Right atrium auricular region (tissue), 2 donors: ENCODE results near the gene TBC1D10A. TPM values are rescaled to one million over a fixed set of nuclear protein-coding genes. Genes with fewer than 3 reads are reported as not detected.

Experiments used
- DNase-seq: peaks from one replicate; pipeline ENCODE4 v3.0.0-alpha.2; 2019; ENCODE audit warnings: low spot score
- H3K27ac ChIP-seq, 2 donors: fragments of 200-600 bp; sonication (generic); 1 replicate in 1 of 2; 2 replicates in 1 of 2; pipeline ENCODE4 v1.5.1; 2016 to 2019
- H3K27me3 ChIP-seq, 2 donors: fragments of 200-600 bp; sonication (generic); one replicate each; pipeline versions ENCODE4 v1.5.1 to v1.6.0; 2017 to 2019
- H3K36me3 ChIP-seq: fragments of 200-600 bp; sonication (generic); one replicate; pipeline ENCODE4 v1.5.1; 2016
- H3K4me1 ChIP-seq, 2 donors: fragments of 200-600 bp; sonication (generic); one replicate each; pipeline versions ENCODE4 v1.5.1 to v1.6.0; 2017 to 2019
- H3K4me3 ChIP-seq, 2 donors: fragments of 200-600 bp; sonication (generic); 1 replicate in 1 of 2; 2 replicates in 1 of 2; pipeline ENCODE4 v1.5.1; 2017 to 2019; ENCODE audit warnings: mild to moderate bottlenecking in 1 of 2, moderate library complexity in 1 of 2
- H3K9me3 ChIP-seq, 2 donors: fragments of 200-600 bp; sonication (generic); one replicate each; pipeline ENCODE4 v1.5.1; 2019
- CTCF ChIP-seq, 2 donors: fragments of 200-600 bp; sonication (generic); IDR thresholded peaks; one replicate each; pipeline ENCODE4 v1.5.1; 2019; ENCODE audit warnings: antibody characterized with exemption in 2 of 2
- total RNA-seq, 2 donors: library from RNA; depleted of rRNA; stranded (reverse); fragments of >200 nt; gene quantifications; one replicate each; pipeline ENCODE4 v1.1.0, GENCODE V29; 2016

The TBC1D10A gene
- total RNA-seq, 2 donors from 2014 or later = 5.9 to 9.3 TPM

GRCh38 chr22:30267382-30268302 is 59.1 kb downstream of the TBC1D10A start:
- no peak overlapping the region for H3K4me3 ChIP-seq
- no peaks in the 10 kb centered on the region for H3K9me3 ChIP-seq
- no peak for TF ChIP-seq CTCF (IDR thresholded peaks at IDR 0.05)
- H3K27ac ChIP-seq = peak overlapping the region in 1 of 2 donors; percentile 46
- H3K27me3 ChIP-seq = no peaks in the 10 kb centered on the region
- DNase-seq = no peak
- no peaks in the 10 kb centered on the region for H3K4me1 ChIP-seq
- no peaks in the 10 kb centered on the region for H3K36me3 ChIP-seq

- no peaks in the 10 kb centered on the region for H3K4me1 ChIP-seq
- no peak for TF ChIP-seq CTCF (IDR thresholded peaks at IDR 0.05)
- no peaks in the 10 kb centered on the region for H3K9me3 ChIP-seq
- DNase-seq = peak; percentile 71
- H3K27me3 ChIP-seq = no peaks in the 10 kb centered on the region
- H3K27ac ChIP-seq = peak within 1 kb of the TSS; percentile 27 to 46
- H3K4me3 ChIP-seq = peak within 1 kb of the TSS; percentile 7 to 26
- H3K36me3 ChIP-seq = no peaks in the 10 kb centered on the region
Observed at GRCh38 chr22:30266445-30267381, 60.0 kb downstream of the TBC1D10A start, which contains the start of gene OSM. OSM (minus strand) TSS chr22:30266851; CDS start chr22:30266799, 52 bp downstream.

- no peak for DNase-seq
- no peaks in the 10 kb centered on the region for H3K9me3 ChIP-seq
- H3K27ac ChIP-seq = peak overlapping the region; percentile 27 to 46
- no peaks in the 10 kb centered on the region for H3K36me3 ChIP-seq
- no peaks in the 10 kb centered on the region for H3K27me3 ChIP-seq
- H3K4me1 ChIP-seq = no peaks in the 10 kb centered on the region
- H3K4me3 ChIP-seq = peak overlapping the region; percentile 7 to 26
- no peak for TF ChIP-seq CTCF (IDR thresholded peaks at IDR 0.05)
Observed at GRCh38 chr22:30265823-30266444, 60.8 kb downstream of the TBC1D10A start.

- DNase-seq = no peak
- Histone ChIP-seq H3K4me3 (no peak overlapping the region), H3K27me3 (no peaks in the 10 kb centered on the region), H3K9me3 (no peaks in the 10 kb centered on the region), H3K27ac (no peak overlapping the region), H3K4me1 (no peaks in the 10 kb centered on the region), H3K36me3 (no peaks in the 10 kb centered on the region)
- TF ChIP-seq CTCF (IDR thresholded peaks at IDR 0.05) = no peak
Observed at GRCh38 chr22:30265131-30265720, 61.5 kb downstream of the TBC1D10A start.

- no peak for TF ChIP-seq CTCF (IDR thresholded peaks at IDR 0.05)
- DNase-seq = no peak
- Histone ChIP-seq H3K36me3 (no peaks in the 10 kb centered on the region), H3K27ac (no peak overlapping the region), H3K9me3 (no peaks in the 10 kb centered on the region), H3K4me3 (no peak overlapping the region), H3K27me3 (no peaks in the 10 kb centered on the region), H3K4me1 (no peaks in the 10 kb centered on the region)
Observed at GRCh38 chr22:30263883-30264282, 62.9 kb downstream of the TBC1D10A start.
